Suppressor macrophage treated with lipopolysaccharide for 4 hours (primary cell): ENCODE data around the gene COPS7A.

Experiments used
- DNase-seq: peaks from one replicate; pipeline ENCODE4 v3.0.0-alpha.2; 2020

Gene COPS7A

DNA sequence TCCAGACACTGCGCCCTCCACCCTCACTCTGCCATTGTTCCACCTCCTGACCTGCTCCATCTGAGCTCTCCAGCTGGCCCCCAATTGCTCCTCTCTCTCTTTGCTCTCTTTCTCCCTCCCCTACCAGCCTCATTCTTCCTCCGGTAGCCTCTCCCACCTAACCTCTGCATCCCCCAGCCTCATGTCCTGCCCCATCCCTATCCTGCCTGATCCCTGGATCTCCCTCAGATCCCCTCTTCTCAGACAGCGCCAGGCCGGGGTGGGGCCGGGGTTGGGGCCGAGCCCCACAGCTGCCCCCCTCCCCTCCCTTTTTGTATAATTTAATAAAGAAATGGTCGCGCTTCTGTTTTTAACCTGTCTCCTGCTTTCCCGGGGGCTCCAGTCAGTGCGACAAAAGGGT, 46.8 kb downstream of the COPS7A start:
- DNase-seq = no peak

DNA sequence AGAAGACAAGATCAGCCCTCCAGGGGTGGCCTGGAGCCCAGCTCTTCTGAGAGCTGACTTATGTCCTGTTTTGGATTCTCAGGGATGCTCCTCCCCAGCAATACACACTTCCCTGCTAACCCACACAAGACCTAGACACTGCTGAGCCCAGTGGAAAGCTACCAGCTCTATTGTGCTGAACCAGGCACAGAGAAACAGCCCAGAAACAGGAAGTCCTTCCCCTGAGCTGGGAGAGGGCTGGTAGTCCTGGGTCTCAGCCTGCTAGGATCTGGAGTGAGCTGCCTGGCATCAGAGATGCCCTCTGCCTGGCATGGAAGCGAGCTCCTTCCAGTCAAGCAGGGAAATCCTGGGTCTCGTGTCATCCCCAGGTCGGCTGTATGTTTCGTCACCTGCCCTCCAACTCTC, 47.2 kb downstream of the COPS7A start:
- peak; percentile 76 for DNase-seq

DNA sequence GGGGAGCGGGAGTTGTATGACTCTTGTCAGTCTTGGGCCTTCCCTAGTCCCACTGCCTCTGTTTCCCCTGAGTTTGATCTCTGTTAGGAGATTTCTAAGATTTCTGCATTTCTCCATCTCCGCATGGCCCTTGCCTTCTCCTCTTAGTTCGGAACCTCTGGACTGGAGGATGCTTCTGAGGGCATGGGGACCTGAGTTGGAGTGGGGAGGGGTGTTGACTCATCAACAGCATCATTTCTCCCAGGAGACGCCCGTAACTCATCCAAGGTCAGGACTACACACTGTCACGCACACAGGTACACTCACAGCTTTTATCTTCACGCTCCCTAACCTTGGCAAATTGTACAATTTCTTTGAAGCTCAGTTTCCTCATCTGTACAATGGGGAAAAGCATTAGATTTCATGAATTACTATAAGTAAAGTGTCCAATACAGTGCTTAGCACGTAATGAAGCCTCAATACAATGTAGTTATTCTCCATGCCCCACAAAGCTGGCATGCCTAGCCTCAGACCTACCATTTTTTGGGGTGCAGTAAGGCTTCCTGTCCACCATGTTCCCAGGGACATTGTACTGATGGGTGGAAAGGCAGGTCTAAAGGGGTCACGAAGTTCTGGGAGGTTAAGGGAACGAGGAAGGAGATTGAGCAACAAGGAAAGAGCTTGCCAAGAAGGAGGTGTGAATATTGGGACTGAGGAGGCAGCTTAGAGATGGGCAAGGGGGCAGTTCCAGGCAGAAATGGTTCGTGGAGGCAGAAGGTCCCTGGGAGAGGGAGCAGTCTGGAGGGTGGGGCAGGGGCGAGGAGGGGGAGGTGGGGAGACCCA, 47.9 kb downstream of the COPS7A start:
- no peak for DNase-seq

DNA sequence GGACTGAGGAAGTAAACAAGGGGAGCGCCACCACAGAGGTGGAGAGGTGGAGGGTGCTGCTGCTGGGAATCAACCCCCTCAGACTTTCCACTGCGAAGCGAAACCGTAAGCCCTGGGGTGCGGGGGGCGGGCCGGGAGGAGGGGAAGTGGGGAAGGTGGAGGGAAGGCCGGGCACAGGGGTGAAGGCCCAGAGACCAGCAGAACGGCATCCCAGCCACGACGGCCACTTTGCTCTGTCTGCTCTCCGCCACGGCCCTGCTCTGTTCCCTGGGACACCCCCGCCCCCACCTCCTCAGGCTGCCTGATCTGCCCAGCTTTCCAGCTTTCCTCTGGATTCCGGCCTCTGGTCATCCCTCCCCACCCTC, 48.5 kb downstream of the COPS7A start, which contains the start of gene LAG3:
Gene LAG3 (plus strand): TSS at position 190 of the 365 bp plus-strand sequence. CDS start 333 bp downstream, outside the sequence.
- DNase-seq = peak; percentile 46

DNA sequence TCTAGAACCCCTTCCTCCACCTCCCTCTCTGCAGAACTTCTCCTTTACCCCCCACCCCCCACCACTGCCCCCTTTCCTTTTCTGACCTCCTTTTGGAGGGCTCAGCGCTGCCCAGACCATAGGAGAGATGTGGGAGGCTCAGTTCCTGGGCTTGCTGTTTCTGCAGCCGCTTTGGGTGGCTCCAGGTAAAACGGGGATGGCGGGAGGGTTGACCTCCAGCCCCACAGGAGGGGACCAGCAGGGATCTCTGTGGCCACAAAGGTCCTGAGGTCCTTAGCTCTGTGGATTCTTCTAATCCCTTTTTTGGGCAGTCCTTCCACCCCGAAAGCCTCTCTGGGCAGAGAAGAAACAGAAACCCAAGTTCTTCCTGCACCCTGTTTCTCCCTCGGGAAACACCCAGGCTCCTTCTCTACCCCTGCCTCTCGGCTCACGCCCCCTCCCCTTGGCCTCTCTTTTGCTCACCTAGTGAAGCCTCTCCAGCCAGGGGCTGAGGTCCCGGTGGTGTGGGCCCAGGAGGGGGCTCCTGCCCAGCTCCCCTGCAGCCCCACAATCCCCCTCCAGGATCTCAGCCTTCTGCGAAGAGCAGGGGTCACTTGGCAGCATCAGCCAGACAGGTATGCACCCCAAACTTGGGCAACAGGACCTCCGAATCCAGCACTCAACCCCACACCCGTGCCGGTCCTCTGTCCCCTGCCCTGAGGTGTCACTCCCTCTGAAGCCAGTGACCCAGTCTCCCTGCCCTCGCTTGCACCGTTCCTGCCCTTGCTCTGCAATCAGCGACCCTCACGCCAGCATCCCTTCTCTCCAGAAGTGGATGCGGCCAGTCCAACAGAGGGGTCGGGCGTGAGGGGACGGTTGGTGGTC, 49.1 kb downstream of the COPS7A start:
- no peak for DNase-seq

DNA sequence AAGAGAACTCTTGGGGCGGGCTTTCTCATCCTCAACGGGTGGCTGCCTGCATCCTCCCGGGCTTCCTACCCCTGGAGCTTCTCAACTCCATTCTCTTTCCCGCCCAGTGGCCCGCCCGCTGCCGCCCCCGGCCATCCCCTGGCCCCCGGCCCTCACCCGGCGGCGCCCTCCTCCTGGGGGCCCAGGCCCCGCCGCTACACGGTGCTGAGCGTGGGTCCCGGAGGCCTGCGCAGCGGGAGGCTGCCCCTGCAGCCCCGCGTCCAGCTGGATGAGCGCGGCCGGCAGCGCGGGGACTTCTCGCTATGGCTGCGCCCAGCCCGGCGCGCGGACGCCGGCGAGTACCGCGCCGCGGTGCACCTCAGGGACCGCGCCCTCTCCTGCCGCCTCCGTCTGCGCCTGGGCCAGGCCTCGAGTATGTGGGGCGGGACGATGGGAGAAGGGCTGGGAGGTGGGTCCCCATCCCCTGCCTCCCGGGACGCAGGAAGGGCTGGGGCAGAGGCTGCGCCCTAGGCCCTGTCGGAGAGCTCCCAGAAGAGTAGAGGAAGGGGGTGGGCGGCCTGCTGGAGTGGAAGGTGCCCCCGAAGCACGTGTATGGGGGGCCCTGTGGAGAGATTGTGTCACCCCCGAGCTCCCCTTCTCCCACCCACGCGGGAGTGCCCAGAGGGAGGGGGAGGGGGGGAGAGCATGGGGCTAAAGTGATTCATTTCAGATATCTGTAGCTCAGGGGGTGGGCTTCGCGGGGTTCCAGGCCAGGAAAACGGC, 49.9 kb downstream of the COPS7A start:
- no peak for DNase-seq

DNA sequence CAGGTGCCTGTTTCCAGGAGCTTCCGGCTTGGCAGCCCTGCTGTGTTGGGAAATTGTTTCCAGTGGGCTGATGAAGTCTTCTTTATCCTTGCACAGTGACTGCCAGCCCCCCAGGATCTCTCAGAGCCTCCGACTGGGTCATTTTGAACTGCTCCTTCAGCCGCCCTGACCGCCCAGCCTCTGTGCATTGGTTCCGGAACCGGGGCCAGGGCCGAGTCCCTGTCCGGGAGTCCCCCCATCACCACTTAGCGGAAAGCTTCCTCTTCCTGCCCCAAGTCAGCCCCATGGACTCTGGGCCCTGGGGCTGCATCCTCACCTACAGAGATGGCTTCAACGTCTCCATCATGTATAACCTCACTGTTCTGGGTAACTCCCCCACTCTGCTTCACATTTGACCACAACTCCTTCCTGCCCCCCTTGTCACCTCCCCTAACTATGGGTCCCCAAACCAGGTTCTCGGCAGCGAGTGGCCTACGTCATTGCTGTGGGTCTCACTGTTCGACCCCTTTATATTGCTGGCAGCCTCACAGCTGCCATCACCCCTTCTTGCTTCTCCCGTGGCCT, 50.7 kb downstream of the COPS7A start:
- no peak for DNase-seq

DNA sequence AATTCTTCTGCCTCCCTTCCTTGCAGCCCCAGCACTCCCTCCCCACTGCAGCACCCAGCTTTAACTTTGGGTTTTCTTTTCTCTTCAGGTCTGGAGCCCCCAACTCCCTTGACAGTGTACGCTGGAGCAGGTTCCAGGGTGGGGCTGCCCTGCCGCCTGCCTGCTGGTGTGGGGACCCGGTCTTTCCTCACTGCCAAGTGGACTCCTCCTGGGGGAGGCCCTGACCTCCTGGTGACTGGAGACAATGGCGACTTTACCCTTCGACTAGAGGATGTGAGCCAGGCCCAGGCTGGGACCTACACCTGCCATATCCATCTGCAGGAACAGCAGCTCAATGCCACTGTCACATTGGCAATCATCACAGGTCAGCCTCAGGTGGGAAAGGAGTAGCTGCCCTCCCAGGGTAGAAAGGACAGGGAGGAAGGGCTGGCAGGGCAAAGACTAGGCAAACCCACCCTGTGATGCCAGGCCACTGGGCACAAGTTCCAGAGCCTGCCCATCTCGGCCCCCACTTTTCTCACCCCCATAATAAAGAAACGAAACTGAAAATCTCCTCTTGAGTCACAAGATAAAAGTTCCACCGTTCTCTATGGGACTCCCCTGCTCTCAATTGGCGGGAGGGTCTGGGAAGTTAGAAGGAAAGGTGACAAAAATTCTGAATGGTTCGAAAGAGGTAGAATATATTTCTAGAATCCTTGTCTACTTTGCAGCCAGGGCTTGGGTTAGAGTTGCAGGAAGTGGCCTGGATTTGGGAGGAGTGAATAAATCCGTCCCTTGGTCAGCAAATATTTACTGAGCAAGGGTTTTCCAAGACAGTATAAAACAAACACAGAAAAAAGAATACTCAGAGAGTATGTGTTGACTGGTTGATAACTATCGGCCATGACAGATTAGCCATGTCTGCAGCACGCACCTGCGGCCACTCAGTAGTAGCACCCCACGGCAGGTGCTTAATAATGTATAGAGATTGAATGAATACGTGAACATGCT, 51.6 kb downstream of the COPS7A start:
- DNase-seq = no peak

DNA sequence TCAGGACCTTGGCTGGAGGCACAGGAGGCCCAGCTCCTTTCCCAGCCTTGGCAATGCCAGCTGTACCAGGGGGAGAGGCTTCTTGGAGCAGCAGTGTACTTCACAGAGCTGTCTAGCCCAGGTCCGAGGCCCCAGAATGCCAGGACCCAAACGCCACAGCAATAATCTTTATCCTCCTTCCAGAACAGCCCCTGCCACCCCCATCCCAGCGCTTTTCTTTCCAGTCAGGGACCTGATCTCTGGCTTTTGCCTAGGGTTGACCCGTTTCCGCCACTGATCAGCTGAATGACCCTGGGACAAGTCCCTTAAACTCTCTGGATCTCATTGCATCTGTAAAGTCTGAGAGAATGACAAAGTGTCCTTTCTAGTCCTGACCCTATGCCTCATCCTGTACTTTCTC, 53.5 kb downstream of the COPS7A start:
- DNase-seq = no peak

DNA sequence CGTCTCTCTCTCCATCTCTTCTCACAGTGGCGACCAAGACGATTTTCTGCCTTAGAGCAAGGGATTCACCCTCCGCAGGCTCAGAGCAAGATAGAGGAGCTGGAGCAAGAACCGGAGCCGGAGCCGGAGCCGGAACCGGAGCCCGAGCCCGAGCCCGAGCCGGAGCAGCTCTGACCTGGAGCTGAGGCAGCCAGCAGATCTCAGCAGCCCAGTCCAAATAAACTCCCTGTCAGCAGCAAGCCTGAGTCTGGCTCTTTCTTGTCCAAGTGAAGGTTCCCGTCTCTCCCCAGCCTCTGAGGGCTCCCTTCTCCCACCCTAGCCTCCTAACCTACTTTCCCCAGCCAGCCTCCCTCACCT, 54.3 kb downstream of the COPS7A start:
- peak; percentile 16 for DNase-seq

DNA sequence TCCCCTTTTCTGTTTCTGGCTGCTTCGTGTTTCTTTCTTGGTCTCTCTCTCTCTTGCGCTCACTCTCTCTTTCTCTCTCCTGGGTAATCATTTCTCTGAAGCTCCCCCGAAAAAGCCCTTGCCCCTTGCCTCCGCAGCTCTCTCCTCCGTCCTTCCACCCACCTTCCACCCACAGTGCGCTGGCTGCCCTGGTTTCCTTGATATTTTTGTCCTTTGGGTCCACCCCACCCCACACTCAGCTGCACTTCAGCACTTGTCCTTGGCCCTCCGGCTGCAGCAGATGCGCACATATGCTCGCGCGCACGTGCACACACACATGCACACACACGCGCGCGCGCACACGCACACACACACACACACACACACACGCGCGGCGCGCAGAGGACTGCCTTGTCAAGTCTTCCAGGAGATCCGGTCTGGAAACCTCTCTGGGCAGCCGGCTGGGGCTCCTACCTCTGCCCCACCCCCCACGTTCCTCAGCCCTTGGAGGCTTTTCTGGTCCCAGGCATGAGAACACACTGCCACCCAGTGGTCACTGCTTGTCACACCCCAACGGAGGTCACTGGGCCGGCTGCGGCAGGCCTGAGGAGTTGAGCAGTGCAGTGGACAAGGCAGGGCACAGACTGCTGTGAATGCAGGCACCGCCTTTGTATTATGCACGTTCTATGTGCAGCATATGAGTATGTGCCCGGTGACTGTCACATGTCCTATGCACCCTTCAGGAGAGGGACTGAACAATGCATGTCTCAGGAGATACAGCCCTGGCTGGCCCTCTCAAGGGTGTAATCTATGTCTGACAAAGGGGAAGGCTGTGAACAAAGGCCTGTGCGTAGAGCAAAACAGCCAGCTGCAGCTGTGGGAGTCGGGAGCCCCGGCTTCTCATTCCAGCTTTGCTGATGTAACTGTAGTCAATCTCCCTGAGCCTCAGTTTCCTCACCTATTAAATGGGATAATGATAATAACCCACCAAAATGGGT, 55.0 kb downstream of the COPS7A start:
- DNase-seq = peak; percentile 93

DNA sequence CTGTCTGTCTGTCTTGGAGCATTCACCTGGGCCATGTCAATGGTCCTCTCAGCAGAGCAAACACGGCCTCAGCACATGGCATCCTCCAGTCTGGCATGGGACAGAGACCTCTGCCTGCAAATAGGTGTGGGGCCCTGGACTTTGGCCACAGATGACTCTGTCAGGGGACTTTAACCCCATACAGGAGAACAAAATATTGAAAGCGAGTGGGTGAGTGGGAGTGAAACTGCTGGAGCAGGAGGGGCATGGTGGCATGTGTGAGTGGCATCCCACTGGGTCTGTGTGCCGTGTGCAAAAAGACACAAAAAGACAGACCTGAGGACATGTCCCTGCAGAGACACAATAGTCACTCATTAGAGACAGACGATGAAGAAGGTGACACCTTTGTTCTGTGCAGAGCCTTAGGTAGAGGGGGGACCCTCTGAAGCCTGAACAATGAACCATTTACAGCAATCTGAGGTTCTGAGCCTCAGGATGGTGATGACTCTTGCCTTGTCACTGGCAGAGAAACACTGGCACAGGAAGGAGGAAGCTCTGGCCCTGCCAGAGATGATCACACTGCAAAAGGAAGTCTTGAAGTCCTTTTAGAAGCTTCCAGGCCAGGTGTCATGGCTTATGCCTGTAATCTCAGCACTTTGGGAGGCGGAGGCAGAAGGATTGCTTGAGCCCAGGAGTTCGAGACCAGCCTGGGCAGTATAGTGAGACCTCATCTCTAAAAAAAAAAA, 56.0 kb downstream of the COPS7A start:
- DNase-seq = peak; percentile 45

DNA sequence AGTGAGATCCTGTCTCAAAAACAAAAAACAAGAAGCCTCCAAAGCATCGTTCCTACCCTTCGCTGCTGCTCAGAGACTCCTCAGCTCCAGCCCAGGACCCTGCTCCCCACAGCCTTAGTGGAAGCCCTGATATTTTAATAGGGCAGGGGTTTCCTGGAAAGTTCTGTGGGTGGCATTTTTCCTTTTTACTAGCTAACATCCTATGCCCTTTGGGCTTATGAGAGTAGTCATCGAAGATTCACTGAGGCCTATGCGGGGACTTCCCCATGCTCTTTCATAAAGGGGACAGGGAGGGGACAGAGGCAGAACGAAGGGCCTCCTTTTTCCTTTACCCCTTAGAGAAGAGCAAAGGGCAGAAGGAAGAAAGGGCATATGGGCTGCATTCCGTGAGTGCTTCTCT, 56.7 kb downstream of the COPS7A start:
- peak; percentile 48 for DNase-seq
